GM13977 (cell line): ENCODE results near the gene C1QTNF6.

Source experiments
- DNase-seq: peaks from one replicate; pipeline ENCODE4 v3.0.0; 2012; ENCODE audit warnings: low spot score
- CTCF ChIP-seq: IDR thresholded peaks from 2 replicates; pipeline ENCODE4 v1.5.1; 2012; ENCODE audit warnings: mild to moderate bottlenecking, control low read depth; ENCODE audit not compliant: insufficient read depth; ENCODE audit errors: extremely low read depth, missing control alignments
- in situ Hi-C: fragments of 300-500 bp; cut with MboI; formaldehyde crosslinking; loops from one replicate; pipeline ENCODE4 v1.12.0; 2022; ENCODE audit warnings: low sequenced_read_pairs, low pct_unique_long_range_greater_than_20kb, mixed read lengths, inconsistent platforms; ENCODE audit not compliant: unreplicated experiment

C1QTNF6 gene

DNA sequence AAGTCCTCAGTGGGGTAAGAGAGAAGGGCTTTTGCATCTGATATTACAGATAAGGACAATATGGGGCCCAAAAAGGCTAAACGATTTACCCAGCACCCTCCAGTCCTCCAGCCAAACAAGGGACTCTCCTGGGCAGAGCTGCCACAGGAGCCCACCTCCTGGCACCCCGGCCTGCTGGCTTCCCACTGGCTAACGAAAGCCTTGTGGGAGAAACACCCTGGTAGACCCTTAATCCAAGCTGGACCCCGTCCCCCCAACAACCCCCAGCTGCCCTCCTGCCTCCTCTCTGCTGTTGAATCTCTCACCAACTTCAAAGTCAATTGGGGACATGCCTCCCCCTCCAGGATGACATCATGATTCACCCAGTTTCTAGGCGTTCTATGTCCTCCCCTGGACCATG is 10.8 kb downstream of the C1QTNF6 start:
- DNase-seq: no peak
- no peak for TF ChIP-seq CTCF
- in situ Hi-C loops: no loop called here

- in situ Hi-C loops: no loop called here
- DNase-seq: no peak
Observed at GRCh38 chr22:37176464-37177061, 11.5 kb downstream of the C1QTNF6 start.

GRCh38 chr22:37175414-37176281 is 12.4 kb downstream of the C1QTNF6 start:
- in situ Hi-C loops: no loop called here
- DNase-seq: no peak
- TF ChIP-seq CTCF: no peak

More at GRCh38 chr22:37176464-37177061, 11.5 kb downstream of the C1QTNF6 start:
- no peak for TF ChIP-seq CTCF

GRCh38 chr22:37174964-37175363 is 13.1 kb downstream of the C1QTNF6 start:
- DNase-seq: no peak
- in situ Hi-C loops: no loop called here
- TF ChIP-seq CTCF: no peak

GRCh38 chr22:37173709-37174108 is 14.3 kb downstream of the C1QTNF6 start:
- no peak for DNase-seq
- in situ Hi-C loops: no loop called here
- no peak for TF ChIP-seq CTCF

- in situ Hi-C loops: no loop called here
- DNase-seq: no peak
Observed at GRCh38 chr22:37172266-37173245, 15.5 kb downstream of the C1QTNF6 start.

More at GRCh38 chr22:37172266-37173245, 15.5 kb downstream of the C1QTNF6 start:
- TF ChIP-seq CTCF: no peak
